Loucy (cell line): Measurements from ENCODE around the gene CACNA1D.

ENCODE experiments used
- EZH2phosphoT487 ChIP-seq: fragments of 200-600 bp; IDR thresholded peaks from 2 replicates; pipeline ENCODE4 v1.6.1; 2018; ENCODE audit warnings: antibody characterized with exemption, mild to moderate bottlenecking, moderate library complexity, borderline replicate concordance
- TF ChIP-seq, protein P1 (sequence below): fragments of 200-600 bp; sonication (generic); conservative IDR thresholded peaks from 2 replicates; pipeline ENCODE4 v1.5.1; 2014; ENCODE audit warnings: mild to moderate bottlenecking, antibody characterized with exemption, low read length

DNA sequence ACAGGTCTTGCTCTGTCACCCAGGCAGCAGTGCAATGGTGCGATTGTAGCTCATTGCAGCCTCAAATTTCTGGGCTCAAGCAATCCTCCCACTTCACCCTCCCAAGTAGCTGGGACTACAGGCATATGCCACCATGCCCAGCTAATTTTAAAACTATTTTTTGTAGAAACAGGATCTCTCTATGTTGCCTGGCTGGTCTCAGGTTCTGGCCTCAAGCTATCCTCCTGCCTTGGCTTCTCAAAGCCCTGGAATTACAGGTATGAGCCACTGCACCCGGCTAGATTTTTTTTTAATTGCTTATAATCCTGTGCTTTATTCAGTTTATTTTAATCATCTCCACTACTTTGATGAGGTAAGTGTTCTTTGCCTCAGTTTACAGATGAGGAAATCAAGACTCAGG, 195.3 kb downstream of the CACNA1D start:
- TF ChIP-seq, protein P1, sequence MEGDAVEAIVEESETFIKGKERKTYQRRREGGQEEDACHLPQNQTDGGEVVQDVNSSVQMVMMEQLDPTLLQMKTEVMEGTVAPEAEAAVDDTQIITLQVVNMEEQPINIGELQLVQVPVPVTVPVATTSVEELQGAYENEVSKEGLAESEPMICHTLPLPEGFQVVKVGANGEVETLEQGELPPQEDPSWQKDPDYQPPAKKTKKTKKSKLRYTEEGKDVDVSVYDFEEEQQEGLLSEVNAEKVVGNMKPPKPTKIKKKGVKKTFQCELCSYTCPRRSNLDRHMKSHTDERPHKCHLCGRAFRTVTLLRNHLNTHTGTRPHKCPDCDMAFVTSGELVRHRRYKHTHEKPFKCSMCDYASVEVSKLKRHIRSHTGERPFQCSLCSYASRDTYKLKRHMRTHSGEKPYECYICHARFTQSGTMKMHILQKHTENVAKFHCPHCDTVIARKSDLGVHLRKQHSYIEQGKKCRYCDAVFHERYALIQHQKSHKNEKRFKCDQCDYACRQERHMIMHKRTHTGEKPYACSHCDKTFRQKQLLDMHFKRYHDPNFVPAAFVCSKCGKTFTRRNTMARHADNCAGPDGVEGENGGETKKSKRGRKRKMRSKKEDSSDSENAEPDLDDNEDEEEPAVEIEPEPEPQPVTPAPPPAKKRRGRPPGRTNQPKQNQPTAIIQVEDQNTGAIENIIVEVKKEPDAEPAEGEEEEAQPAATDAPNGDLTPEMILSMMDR = no peak
- no peak for TF ChIP-seq EZH2phosphoT487
